Heart left ventricle (tissue), 16 donors: ENCODE measurements around the gene NOSTRIN. TPM values are rescaled to one million over a fixed set of nuclear protein-coding genes. Genes with fewer than 3 reads are reported as not detected.
A peak's percentile ranks its signal among the peaks of the same experiment; 100 is the strongest.

Experiments used
- ATAC-seq, 4 donors: fragments of 200-7000 bp; cut with Tn5 transposase; one replicate each; pipeline ENCODE4 v1.9.1; 2020 to 2022; ENCODE audit warnings: moderate library complexity in 4 of 4, mild to moderate bottlenecking in 3 of 4, moderate number of reproducible peaks in 1 of 4
- DNase-seq, 5 donors: peaks; one replicate each; pipeline ENCODE4 v3.0.0-alpha.2; 2020
- H3K27ac ChIP-seq, 12 donors: fragments of 200-600 bp; sonication (generic) in 4 of 12; one replicate each; pipeline versions ENCODE4 v1.5.0 to v1.8.0; 2016 to 2022; ENCODE audit warnings: mild to moderate bottlenecking in 2 of 12
- H3K27me3 ChIP-seq, 9 donors: fragments of 200-600 bp; sonication (generic) in 2 of 9; one replicate each; pipeline versions ENCODE4 v1.5.1 to v1.8.0; 2016 to 2022; ENCODE audit warnings: mild to moderate bottlenecking in 3 of 9
- H3K36me3 ChIP-seq, 9 donors: fragments of 200-600 bp; sonication (generic) in 2 of 9; one replicate each; pipeline versions ENCODE4 v1.5.0 to v1.8.0; 2018 to 2022; ENCODE audit warnings: mild to moderate bottlenecking in 2 of 9
- H3K4me1 ChIP-seq, 12 donors: fragments of 200-600 bp; sonication (generic) in 4 of 12; one replicate each; pipeline versions ENCODE4 v1.5.0 to v1.8.0; 2016 to 2022; ENCODE audit warnings: mild to moderate bottlenecking in 3 of 12
- H3K4me3 ChIP-seq, 12 donors: fragments of 200-600 bp; sonication (generic) in 4 of 12; one replicate each; pipeline versions ENCODE4 v1.5.0 to v1.8.0; 2017 to 2022; ENCODE audit warnings: mild to moderate bottlenecking in 9 of 12, moderate library complexity in 4 of 12
- H3K9me3 ChIP-seq, 12 donors: fragments of 200-600 bp; sonication (generic) in 4 of 12; one replicate each; pipeline versions ENCODE4 v1.5.0 to v1.8.0; 2016 to 2022; ENCODE audit warnings: mild to moderate bottlenecking in 1 of 12
- POLR2A ChIP-seq, 2 donors: fragments of 450-650 bp; IDR thresholded peaks; one replicate each; pipeline ENCODE4 v1.6.1; 2017; ENCODE audit warnings: antibody characterized with exemption in 2 of 2, mild to moderate bottlenecking in 2 of 2, moderate library complexity in 2 of 2
- WGBS, 4 donors: extraction: QIAGEN DNeasy Blood & Tissue Kit in 2 of 4; methylation state at CpG; one replicate each; pipeline versions ENCODE4 v1.1.5 to v1.1.7; 2013 to 2018; 5-methylcytosine and 5-hydroxymethylcytosine counted together
- intact Hi-C, 10 donors: fragments of 100-400 bp; cut with DNase I; formaldehyde crosslinking; loops; one replicate each; pipeline versions ENCODE4 v1.11.1 to v1.14.2; 2022
- polyA plus RNA-seq, 2 donors: library from polyadenylated mRNA; stranded (reverse); fragments of 200-250 nt; gene quantifications; one replicate each; pipeline ENCODE4 v1.2.3, GENCODE V29; 2013
- total RNA-seq, 9 donors: library from RNA; depleted of rRNA in 2 of 9; stranded (reverse); fragments of >200 nt in 2 of 9; fragmentation: NEBNext Ultra II Directional in 3 of 9; extraction: Animal tissue kit (Norgen Biotek cat#: 25700) in 3 of 9; gene quantifications; one replicate each; pipeline versions ENCODE4 v1.1.0 to v1.2.4, GENCODE V29; 2016 to 2023
- TF ChIP-seq, protein P1 (sequence below), 12 donors: fragments of 200-600 bp; sonication (generic) in 4 of 12; IDR thresholded peaks; one replicate each; pipeline versions ENCODE4 v1.5.0 to v1.8.0; 2018 to 2022; ENCODE audit warnings: antibody characterized with exemption in 12 of 12, mild to moderate bottlenecking in 5 of 12
- donor health status: ischemic (EF 13 %, LVEDD 7.1; RV severe dilation, severe dysfunction).
- donor health status: healthy with polysubstance abuse.
- donor health status: DM: no; HTN: yes; CAD: no.
- donor health status: DM: no; HTN: no; CAD: no.
- donor health status: ischemic (EF 25% LVEDD 6.9; RV normal size, moderate dysfunction).
- donor health status: ischemic (EF 25% LVEDD 5.7; RV mildly dilated, moderate dysfunction).
- donor health status: healthy.
- donor health status: DM: yes; HTN: yes; CAD: no.
- donor health status: ischemic (EF 35%, LVEDD 5.7; RV mildly dilated, moderate dysfunction).
- donor health status: nonischemic (EF 11% LVEDD 7.7; RV severe dilation, severe dysfunction).
- donor health status: DM: yes; HTN: yes; CAD: no.
- donor health status: PGD.
- donor health status: ischemic (EF 29% LVEDD 5.4; RV normal size, mild dysfunction).
- donor health status: nonischemic (EF 23%, LVEDD 6.1; RV moderate dilation, normal function).

NOSTRIN gene
- total and polyA plus RNA-seq, 11 donors: 8.2 to 19.1 (median 10.1) TPM

GRCh38 chr2:168890006-168890782 lies 87.8 kb downstream of the NOSTRIN start, which contains the start of gene SPC25:
Gene SPC25, minus strand, starts transcription at chr2:168890430. Its CDS starts 911 bp downstream, at chr2:168889519.
- intact Hi-C loops: no loop called here
- TF ChIP-seq, protein P1, sequence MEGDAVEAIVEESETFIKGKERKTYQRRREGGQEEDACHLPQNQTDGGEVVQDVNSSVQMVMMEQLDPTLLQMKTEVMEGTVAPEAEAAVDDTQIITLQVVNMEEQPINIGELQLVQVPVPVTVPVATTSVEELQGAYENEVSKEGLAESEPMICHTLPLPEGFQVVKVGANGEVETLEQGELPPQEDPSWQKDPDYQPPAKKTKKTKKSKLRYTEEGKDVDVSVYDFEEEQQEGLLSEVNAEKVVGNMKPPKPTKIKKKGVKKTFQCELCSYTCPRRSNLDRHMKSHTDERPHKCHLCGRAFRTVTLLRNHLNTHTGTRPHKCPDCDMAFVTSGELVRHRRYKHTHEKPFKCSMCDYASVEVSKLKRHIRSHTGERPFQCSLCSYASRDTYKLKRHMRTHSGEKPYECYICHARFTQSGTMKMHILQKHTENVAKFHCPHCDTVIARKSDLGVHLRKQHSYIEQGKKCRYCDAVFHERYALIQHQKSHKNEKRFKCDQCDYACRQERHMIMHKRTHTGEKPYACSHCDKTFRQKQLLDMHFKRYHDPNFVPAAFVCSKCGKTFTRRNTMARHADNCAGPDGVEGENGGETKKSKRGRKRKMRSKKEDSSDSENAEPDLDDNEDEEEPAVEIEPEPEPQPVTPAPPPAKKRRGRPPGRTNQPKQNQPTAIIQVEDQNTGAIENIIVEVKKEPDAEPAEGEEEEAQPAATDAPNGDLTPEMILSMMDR (IDR thresholded peaks at IDR 0.05): no peak
- no peak for TF ChIP-seq POLR2A (IDR thresholded peaks at IDR 0.05)
- Histone ChIP-seq H3K27ac (no peak within 1 kb of the TSS), H3K4me3 (peak within 1 kb of the TSS in 11 of 12 donors; percentile 16 to 69 (median 53)), H3K36me3 (no peaks in the 10 kb centered on the region), H3K9me3 (no peaks in the 10 kb centered on the region), H3K27me3 (no peaks in the 10 kb centered on the region), H3K4me1 (peaks cover 0 to 10% (median 6%) of the 10 kb centered on the region in 12 donors)
- DNase-seq (peak; percentile 87 to 92 (median 88)), ATAC-seq (peak; percentile 95 to 99 (median 99))
- WGBS, 4 donors: 0 to 2% (median 1%) methylated on average over 38 of the region's 38 CpGs

GRCh38 chr2:168892327-168892726 lies 89.9 kb downstream of the NOSTRIN start:
- no peaks in the 10 kb centered on the region for H3K9me3 ChIP-seq
- no peaks in the 10 kb centered on the region for H3K27me3 ChIP-seq
- H3K36me3 ChIP-seq: no peaks in the 10 kb centered on the region
- peaks cover 0 to 10% (median 6%) of the 10 kb centered on the region in 12 donors for H3K4me1 ChIP-seq
- no peak for DNase-seq
- intact Hi-C loops: no loop called here
- TF ChIP-seq POLR2A (IDR thresholded peaks at IDR 0.05): no peak
- TF ChIP-seq, protein P1 (IDR thresholded peaks at IDR 0.05): no peak
- H3K27ac ChIP-seq: no peak overlapping the region
- no peak overlapping the region for H3K4me3 ChIP-seq
- 64 to 89% (median 81%) methylated on average over 3 of the region's 3 CpGs for WGBS, 4 donors
- no peak for ATAC-seq

DNA sequence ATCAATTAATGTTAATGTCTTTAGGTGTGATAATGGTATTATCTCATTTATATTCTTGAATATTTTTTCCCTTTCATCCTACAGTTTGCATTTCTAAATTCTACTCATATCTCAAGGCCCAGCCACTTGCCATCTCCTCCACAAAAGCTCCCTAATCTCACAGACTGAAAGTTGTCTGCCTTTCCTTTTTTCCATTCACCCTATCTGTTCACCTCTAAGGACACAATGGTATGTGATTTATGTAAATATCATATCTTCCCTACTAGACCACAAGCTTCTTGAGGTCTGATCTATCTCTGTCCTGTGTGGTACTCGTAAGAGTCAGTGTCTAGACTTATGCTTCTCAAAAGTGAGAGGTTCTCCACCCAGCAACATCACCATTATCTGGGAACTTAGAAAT lies 91.7 kb downstream of the NOSTRIN start:
- Histone ChIP-seq H3K4me3 (no peak overlapping the region), H3K27ac (no peak overlapping the region), H3K9me3 (no peaks in the 10 kb centered on the region), H3K4me1 (peaks cover 0 to 10% (median 6%) of the 10 kb centered on the region in 12 donors), H3K27me3 (no peaks in the 10 kb centered on the region), H3K36me3 (no peaks in the 10 kb centered on the region)
- intact Hi-C loops: no loop called here
- ATAC-seq (no peak), DNase-seq (no peak)
- TF ChIP-seq, protein P1 (IDR thresholded peaks at IDR 0.05): no peak
- no peak for TF ChIP-seq POLR2A (IDR thresholded peaks at IDR 0.05)
- 87 to 100% (median 92%) methylated on average over 1 of the region's 1 CpG for WGBS, 4 donors

DNA sequence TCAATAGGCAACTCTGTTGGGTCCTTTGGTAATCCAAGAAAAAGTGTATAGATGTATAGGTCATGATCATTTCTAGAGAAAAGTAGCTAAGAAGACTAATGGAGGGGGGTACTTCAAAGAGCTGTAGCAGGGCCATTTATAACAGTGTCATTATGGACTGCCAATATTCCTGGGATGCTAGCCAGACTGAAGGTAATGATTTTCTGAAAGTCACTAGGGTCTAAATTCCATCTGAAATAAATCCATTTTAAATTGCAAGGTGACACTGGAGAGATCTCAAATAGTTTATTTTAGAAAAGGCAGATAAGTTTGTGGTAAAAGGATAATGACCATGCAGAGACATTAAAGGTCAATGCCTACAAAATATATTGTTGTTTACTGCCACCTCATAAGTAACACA lies 92.3 kb downstream of the NOSTRIN start:
- Histone ChIP-seq H3K4me1 (peaks cover 0 to 9% (median 5%) of the 10 kb centered on the region in 12 donors), H3K9me3 (no peaks in the 10 kb centered on the region), H3K36me3 (no peaks in the 10 kb centered on the region), H3K4me3 (no peak overlapping the region), H3K27me3 (no peaks in the 10 kb centered on the region), H3K27ac (no peak overlapping the region)
- DNase-seq: no peak
- TF ChIP-seq POLR2A (IDR thresholded peaks at IDR 0.05): no peak
- no peak for ATAC-seq
- intact Hi-C loops: no loop called here
